CD4-positive, alpha-beta T cell treated with Interleukin-17A for 4 hours (primary cell): Measurements from ENCODE around the gene RAET1E.
"Not testable (repeated sequence)": the region's sequence is repeated elsewhere in the genome, so short reads cannot be mapped to it uniquely, and the experiment has no call there.

Experiments
- DNase-seq: peaks from one replicate; pipeline ENCODE4 v3.0.0-alpha.2; 2020; ENCODE audit warnings: mixed read lengths

RAET1E gene

GRCh38 chr6:149860513-149860833, 37.4 kb downstream of the RAET1E start:
- DNase-seq: no peak

- no peak for DNase-seq
Observed at GRCh38 chr6:149859938-149860337, 38.0 kb downstream of the RAET1E start.

- no peak for DNase-seq
Observed at GRCh38 chr6:149859368-149859767, 38.5 kb downstream of the RAET1E start.

GRCh38 chr6:149857541-149857940, 40.4 kb downstream of the RAET1E start:
- DNase-seq: no peak

- no peak for DNase-seq
Observed at GRCh38 chr6:149856256-149856994, 41.5 kb downstream of the RAET1E start.

- no peak for DNase-seq
Observed at GRCh38 chr6:149855741-149856140, 42.2 kb downstream of the RAET1E start.

GRCh38 chr6:149855040-149855654, 42.8 kb downstream of the RAET1E start:
- DNase-seq: no peak

- DNase-seq: no peak
Observed at GRCh38 chr6:149854532-149854931, 43.4 kb downstream of the RAET1E start.

- DNase-seq: not testable (repeated sequence)
Observed at GRCh38 chr6:149854017-149854416, 43.9 kb downstream of the RAET1E start.

GRCh38 chr6:149852881-149853280, 45.0 kb downstream of the RAET1E start:
- DNase-seq: no peak

- DNase-seq: no peak
Observed at GRCh38 chr6:149852180-149852579, 45.7 kb downstream of the RAET1E start.

GRCh38 chr6:149851461-149852110, 46.3 kb downstream of the RAET1E start:
- DNase-seq: no peak

- DNase-seq: not testable (repeated sequence)
Observed at GRCh38 chr6:149848343-149848742, 49.6 kb downstream of the RAET1E start.
